Right cardiac atrium (tissue), 5 donors: ENCODE results near the gene CELF2. TPM values are rescaled to one million over a fixed set of nuclear protein-coding genes. Genes with fewer than 3 reads are reported as not detected.
A peak's percentile ranks its signal among the peaks of the same experiment; 100 is the strongest.
"Not testable (repeated sequence)": the region's sequence is repeated elsewhere in the genome, so short reads cannot be mapped to it uniquely, and the experiment has no call there.

Source experiments
- ATAC-seq, 2 donors: fragments of 200-7000 bp; cut with Tn5 transposase; one replicate each; pipeline versions ENCODE4 v1.8.0 to v1.9.1; 2020; ENCODE audit warnings: moderate library complexity in 2 of 2, mild to moderate bottlenecking in 1 of 2
- DNase-seq, 3 donors: peaks; one replicate each; pipeline ENCODE4 v3.0.0-alpha.2; 2020
- H3K27ac ChIP-seq: one replicate; pipeline ENCODE4 v1.5.1; 2013; ENCODE audit warnings: mild to moderate bottlenecking, low read length, control low read depth, moderate library complexity
- H3K27me3 ChIP-seq: one replicate; pipeline ENCODE4 v1.6.1; 2013; ENCODE audit not compliant: control insufficient read depth, insufficient read depth
- H3K4me1 ChIP-seq: one replicate; pipeline ENCODE4 v1.6.1; 2013; ENCODE audit warnings: low read length; ENCODE audit not compliant: control insufficient read depth, insufficient read depth
- H3K4me3 ChIP-seq: one replicate; pipeline ENCODE4 v1.5.1; 2013; ENCODE audit warnings: low read length, control low read depth
- H3K9me3 ChIP-seq: one replicate; pipeline ENCODE4 v1.6.1; 2013; ENCODE audit warnings: low read length; ENCODE audit not compliant: control insufficient read depth
- WGBS: extraction: QIAGEN DNeasy Blood & Tissue Kit; methylation state at CpG from one replicate; pipeline ENCODE4 v1.1.7; 2013; 5-methylcytosine and 5-hydroxymethylcytosine counted together
- intact Hi-C, 4 donors: fragments of 100-400 bp; cut with DNase I; formaldehyde crosslinking; loops; one replicate each; pipeline versions ENCODE4 v1.11.0 to v1.14.0; 2022 to 2023
- polyA plus RNA-seq: library from polyadenylated mRNA; stranded (reverse); fragments of 200-250 nt; gene quantifications from one replicate; pipeline ENCODE4 v1.2.3, GENCODE V29; 2013
- total RNA-seq, 4 donors: library from RNA; stranded (reverse); fragmentation: NEBNext Ultra II Directional; extraction: Animal tissue kit (Norgen Biotek cat#: 25700); gene quantifications; one replicate each; pipeline ENCODE4 v1.2.1, GENCODE V29; 2021
- donor health status: healthy with polysubstance abuse.
- donor health status: DM: no; HTN: yes; CAD: no.
- donor health status: DM: no; HTN: no; CAD: no.
- donor health status: DM: no; HTN: yes; CAD: no; lungs with severe emphysema.
- donor health status: DM: yes; HTN: yes; CAD: no.

Gene CELF2
- total and polyA plus RNA-seq, 5 donors: 19.4 to 87.0 (median 76.8) TPM

DNA sequence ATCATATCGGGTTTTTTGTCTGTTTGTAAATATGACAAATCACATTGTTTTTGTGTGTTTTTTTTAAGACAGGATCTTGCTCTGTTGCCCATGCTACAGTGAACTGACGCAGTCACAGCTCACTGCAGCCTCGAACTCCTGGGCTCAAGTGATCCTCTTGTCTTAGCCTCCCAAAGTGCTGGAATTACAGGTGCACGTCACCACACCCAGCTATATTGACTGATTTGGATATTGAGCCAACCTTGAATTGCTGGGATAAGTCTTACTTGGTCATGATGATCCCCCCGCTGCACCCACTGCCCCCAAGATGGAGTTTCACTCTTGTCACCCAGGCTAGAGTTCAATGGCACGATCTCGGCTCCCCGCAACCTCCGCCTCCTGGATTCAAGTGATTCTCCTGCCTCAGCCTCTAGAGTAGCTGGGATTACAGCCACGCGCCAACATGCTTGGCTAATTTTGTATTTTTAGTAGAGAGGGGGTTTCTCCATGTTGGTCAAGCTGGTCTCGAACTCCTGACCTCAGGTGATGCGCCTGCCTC lies 167.5 kb downstream of the CELF2 start:
- H3K27ac ChIP-seq, DNase-seq, intact Hi-C loops, H3K4me3 ChIP-seq, H3K9me3 ChIP-seq, H3K4me1 ChIP-seq, H3K27me3 ChIP-seq, ATAC-seq: not testable (repeated sequence)
- WGBS: 93% methylated on average over 13 of the region's 13 CpGs

- H3K27me3 ChIP-seq: no peaks in the 10 kb centered on the region
Measured at GRCh38 chr10:11186374-11186773, 168.7 kb downstream of the CELF2 start.

DNA sequence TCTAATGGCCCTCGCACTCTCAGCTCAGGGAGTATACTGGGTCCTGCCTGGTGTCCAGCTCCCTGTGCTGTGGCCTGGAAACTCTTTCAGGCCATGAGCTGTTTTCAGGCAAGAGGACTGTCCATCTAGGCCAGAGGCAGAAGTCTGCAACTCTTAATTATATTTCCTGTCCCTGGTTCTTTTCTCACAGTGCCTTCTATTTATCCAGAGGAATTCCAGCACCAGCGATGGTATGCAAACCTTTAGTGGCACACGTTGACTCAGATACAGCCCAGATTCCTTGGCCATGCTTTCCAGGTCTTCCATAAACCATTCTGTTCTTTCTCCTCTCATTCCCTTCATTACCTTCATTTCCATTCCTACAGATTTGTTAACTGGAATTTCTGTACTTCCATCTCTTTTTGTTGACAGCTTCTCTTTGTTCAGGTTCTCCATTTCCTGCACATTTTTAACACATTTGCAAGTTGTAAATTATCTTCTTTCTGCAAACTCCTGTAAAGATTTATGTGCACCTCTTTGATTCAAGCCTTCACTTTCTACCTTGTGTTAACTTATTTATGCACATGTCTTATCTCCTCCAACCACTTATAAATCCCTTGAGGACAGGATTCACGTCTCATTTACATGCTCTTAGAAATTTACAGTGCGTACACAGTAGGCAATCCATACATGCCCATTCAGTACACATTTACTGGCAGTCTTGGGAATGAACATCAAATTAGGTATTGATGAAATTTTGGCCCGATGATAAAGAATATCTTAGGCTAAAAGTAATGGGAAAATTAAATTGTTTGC lies 172.1 kb downstream of the CELF2 start:
- peaks cover 17% of the 10 kb centered on the region for H3K4me1 ChIP-seq
- no peak for ATAC-seq
- H3K27me3 ChIP-seq: no peaks in the 10 kb centered on the region
- H3K4me3 ChIP-seq: no peak overlapping the region
- H3K27ac ChIP-seq: peak overlapping the region; percentile 51
- WGBS: 64% methylated on average over 6 of the region's 6 CpGs
- no peaks in the 10 kb centered on the region for H3K9me3 ChIP-seq
- intact Hi-C loops: no loop called here
- DNase-seq: no peak

More at GRCh38 chr10:11186374-11186773, 168.7 kb downstream of the CELF2 start:
- Histone ChIP-seq H3K9me3 (no peaks in the 10 kb centered on the region), H3K27ac (no peak overlapping the region), H3K4me1 (peaks cover 9% of the 10 kb centered on the region), H3K4me3 (no peak overlapping the region)
- intact Hi-C loops: no loop called here
- WGBS: 92% methylated on average over 1 of the region's 1 CpG
- no peak for ATAC-seq
- DNase-seq: no peak

DNA sequence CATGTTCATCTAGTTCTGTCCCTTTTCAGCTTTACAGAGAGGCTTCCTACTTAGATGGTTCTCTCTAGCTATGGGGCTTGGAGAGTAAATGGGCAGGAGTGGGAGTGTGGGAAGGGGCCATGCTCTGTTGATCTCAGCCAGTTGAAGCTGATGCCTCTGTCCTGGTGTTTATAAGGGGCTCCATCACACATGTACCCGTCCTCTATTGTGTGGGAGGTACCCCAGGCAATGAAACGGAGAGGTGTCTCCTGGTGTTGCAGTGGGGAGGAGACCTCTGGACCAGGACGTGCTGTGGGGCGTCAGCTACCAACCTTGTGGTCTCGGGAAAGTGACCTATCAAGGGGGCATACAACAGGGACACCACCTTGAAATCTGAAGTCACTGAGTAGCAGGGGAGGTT lies 173.5 kb downstream of the CELF2 start:
- Histone ChIP-seq H3K9me3 (no peaks in the 10 kb centered on the region), H3K27me3 (no peaks in the 10 kb centered on the region), H3K4me3 (no peak overlapping the region), H3K4me1 (peaks cover 23% of the 10 kb centered on the region), H3K27ac (no peak overlapping the region)
- ATAC-seq (no peak), DNase-seq (no peak)
- 84% methylated on average over 5 of the region's 5 CpGs for WGBS
- intact Hi-C loops: no loop called here

GRCh38 chr10:11191678-11192077 lies 174.0 kb downstream of the CELF2 start:
- Histone ChIP-seq H3K4me3 (no peak overlapping the region), H3K9me3 (no peaks in the 10 kb centered on the region), H3K27me3 (no peaks in the 10 kb centered on the region), H3K27ac (peak overlapping the region; percentile 76), H3K4me1 (peaks cover 23% of the 10 kb centered on the region)
- DNase-seq: no peak
- intact Hi-C loops: no loop called here
- peak in 1 of 2 donors; percentile 8 for ATAC-seq
- 45% methylated on average over 5 of the region's 5 CpGs for whole genome bisulfite sequencing

DNA sequence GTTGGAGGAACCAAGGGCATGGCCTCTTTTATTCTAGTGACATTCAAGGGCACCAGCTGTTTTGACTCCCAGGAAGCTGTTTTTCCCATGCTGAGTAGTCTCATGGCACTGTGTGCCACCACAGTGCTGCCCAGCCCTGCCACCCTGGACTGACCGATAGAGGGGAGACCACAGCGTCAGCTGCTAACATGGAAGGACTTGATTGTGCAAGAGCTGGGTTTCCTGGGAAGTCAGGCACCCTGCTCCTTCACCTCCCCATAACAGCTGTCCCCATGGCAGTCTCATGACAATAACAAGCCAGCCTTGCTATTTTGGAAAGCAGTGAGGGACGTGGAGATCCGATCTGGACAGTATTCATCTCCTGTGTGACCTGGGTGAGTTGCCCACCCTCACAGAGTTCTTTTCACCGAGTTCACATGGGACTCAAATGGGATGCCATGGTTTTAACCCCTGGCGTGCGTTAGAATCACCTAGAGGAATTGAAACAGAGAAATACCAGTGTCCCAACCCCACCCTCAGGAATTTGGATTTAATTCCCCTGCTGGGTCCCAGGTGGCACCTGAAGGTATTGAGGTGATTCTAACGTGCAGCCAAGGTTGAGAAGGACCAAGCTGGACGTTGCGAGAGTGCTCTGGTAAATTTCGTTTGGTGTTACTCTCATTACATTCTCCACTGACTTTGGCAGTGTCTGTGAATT lies 174.8 kb downstream of the CELF2 start:
- Histone ChIP-seq H3K9me3 (no peaks in the 10 kb centered on the region), H3K27ac (peak overlapping the region; percentile 76), H3K27me3 (no peaks in the 10 kb centered on the region), H3K4me3 (no peak overlapping the region), H3K4me1 (peaks cover 26% of the 10 kb centered on the region)
- DNase-seq (peak; percentile 42 to 72 (median 59)), ATAC-seq (peak; percentile 74 to 78)
- 50% methylated on average over 11 of the region's 11 CpGs for WGBS
- intact Hi-C loops: no loop called here

DNA sequence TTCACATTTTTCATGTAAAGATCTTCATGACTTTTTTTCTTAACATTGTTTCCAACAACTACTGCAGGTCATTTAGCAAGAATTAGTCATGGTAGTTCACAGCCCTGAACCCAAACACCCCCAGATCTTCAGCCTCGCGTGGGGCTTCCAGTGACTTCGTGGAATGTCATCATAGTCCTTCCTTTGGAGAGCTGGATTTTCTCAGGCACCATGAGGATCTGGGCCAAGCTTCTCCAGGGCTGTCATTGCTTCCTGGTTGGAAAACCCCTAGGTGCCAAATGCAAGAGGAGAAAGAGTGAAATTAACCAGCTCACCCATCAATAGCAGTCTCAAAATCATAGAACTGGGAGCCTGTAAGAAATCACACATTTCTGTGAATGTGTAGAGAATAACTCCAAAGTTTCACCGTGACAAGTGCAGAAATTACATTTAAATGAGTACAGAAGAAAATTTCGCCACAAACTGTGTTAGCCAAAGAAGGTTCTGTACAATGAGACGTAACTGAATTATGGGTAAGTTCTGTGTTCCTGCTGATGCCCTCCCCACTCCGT lies 175.4 kb downstream of the CELF2 start:
- intact Hi-C loops: no loop called here
- peak overlapping the region; percentile 76 for H3K27ac ChIP-seq
- no peak overlapping the region for H3K4me3 ChIP-seq
- 62% methylated on average over 7 of the region's 7 CpGs for WGBS
- ATAC-seq: no peak
- H3K9me3 ChIP-seq: no peaks in the 10 kb centered on the region
- no peak for DNase-seq
- peaks cover 26% of the 10 kb centered on the region for H3K4me1 ChIP-seq
- H3K27me3 ChIP-seq: no peaks in the 10 kb centered on the region

DNA sequence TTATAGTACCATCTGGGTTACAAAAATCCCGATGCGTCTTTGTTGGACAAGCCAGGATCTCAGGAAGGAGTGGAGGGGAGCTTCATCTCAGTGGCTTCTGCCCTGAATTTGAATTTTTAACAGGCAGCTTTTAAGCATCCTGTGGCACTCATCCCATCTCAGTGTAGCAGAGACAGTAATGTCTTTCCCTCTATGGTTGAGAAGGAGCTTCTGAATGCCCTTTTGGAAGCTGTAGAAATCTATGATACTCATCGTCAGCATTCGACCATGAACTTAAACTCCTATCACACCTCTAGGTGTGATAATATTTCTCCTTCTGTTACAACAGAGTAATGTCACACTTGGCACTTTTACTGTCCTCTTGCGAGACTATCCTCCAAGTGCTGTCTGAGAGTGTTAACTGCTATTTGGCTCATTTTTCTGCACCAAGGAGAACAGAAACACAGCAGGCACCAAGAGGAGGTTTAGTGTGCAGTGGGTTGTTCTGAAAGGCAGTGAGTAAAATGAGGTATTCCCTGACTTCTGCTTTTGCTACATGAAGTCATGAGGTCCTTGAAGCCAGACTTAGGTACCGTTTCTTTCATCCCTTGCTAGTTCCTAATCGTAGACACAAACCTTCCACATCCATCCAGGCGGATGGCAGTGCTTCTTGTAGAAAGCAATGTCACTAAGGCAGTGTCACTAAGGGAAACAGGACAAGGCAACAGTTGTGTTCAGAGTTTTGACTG lies 177.4 kb downstream of the CELF2 start:
- no peaks in the 10 kb centered on the region for H3K9me3 ChIP-seq
- WGBS: 55% methylated on average over 8 of the region's 8 CpGs
- H3K4me1 ChIP-seq: peaks cover 25% of the 10 kb centered on the region
- intact Hi-C loops: no loop called here
- H3K27me3 ChIP-seq: no peaks in the 10 kb centered on the region
- peak overlapping the region; percentile 9 for H3K27ac ChIP-seq
- H3K4me3 ChIP-seq: no peak overlapping the region
- peak; percentile 42 to 65 for ATAC-seq
- no peak for DNase-seq

- Histone ChIP-seq H3K4me1 (peaks cover 25% of the 10 kb centered on the region), H3K27ac (peak overlapping the region; percentile 9), H3K4me3 (no peak overlapping the region), H3K9me3 (no peaks in the 10 kb centered on the region), H3K27me3 (no peaks in the 10 kb centered on the region)
- intact Hi-C loops: no loop called here
- no peak for ATAC-seq
- no peak for DNase-seq
- WGBS: 74% methylated on average over 7 of the region's 7 CpGs
Measured at GRCh38 chr10:11195623-11196022, 178.0 kb downstream of the CELF2 start.

DNA sequence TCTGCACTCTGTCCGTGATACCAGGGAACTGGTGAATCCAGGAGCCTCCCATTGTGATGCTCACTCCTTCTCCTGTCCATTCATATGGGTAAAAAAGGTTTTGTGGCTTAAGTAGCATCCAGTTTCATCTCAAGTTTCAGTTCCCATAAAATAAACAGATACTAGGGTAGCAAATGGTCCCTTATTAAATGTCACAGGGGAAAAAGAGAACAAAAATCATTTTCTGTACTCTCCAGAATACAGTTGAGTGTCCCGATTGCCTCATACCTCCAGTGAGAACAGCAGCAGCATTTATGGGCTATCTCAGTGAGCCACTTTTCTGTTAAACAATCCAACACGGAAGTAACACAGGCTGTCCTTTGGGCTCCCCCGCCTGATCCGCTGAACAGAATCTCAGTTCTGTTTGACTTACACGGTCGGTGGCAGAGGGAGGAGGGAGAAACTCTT lies 179.6 kb downstream of the CELF2 start:
- Histone ChIP-seq H3K4me3 (no peak overlapping the region), H3K4me1 (peaks cover 20% of the 10 kb centered on the region), H3K27ac (peak overlapping the region; percentile 50), H3K27me3 (no peaks in the 10 kb centered on the region), H3K9me3 (no peaks in the 10 kb centered on the region)
- intact Hi-C loops: no loop called here
- ATAC-seq: peak; percentile 86 to 89
- DNase-seq: peak; percentile 53 to 79 (median 65)
- WGBS: 27% methylated on average over 7 of the region's 7 CpGs
